GM23248 (cell line): ENCODE data around the gene TFEB.

Experiments used
- EZH2 ChIP-seq: fragments of 200-600 bp; sonication (generic); IDR thresholded peaks from 2 replicates; pipeline ENCODE4 v1.6.1; 2018; ENCODE audit warnings: antibody characterized with exemption, mild to moderate bottlenecking; ENCODE audit not compliant: insufficient read depth, poor library complexity, severe bottlenecking
- EZH2phosphoT487 ChIP-seq: fragments of 200-600 bp; sonication (generic); IDR thresholded peaks from 2 replicates; pipeline ENCODE4 v1.6.1; 2018; ENCODE audit warnings: antibody characterized with exemption, moderate library complexity, mild to moderate bottlenecking, low read depth; ENCODE audit not compliant: insufficient read depth

- TF ChIP-seq EZH2phosphoT487: no peak
- TF ChIP-seq EZH2: no peak
Observed at GRCh38 chr6:41668968-41669367, 66.4 kb downstream of the TFEB start.
